ENCODE results near the gene POU3F1.

GRCh38 chr1:38041936-38042834, 4.4 kb downstream of the POU3F1 start:
- no peak for TF ChIP-seq CTCF (IDR thresholded peaks at IDR 0.05)
- TF ChIP-seq POLR2A (IDR thresholded peaks at IDR 0.05), result no peak
